GM08714 (cell line): ENCODE results near the gene DYSF.
"Not testable (repeated sequence)": the region's sequence is repeated elsewhere in the genome, so short reads cannot be mapped to it uniquely, and the experiment has no call there.

Experiments
- H3K4me3 ChIP-seq: fragments of 200-500 bp; sonication (Bioruptor generic); 2 replicates; pipeline ENCODE4 v1.5.1; 2014; ENCODE audit warnings: mild to moderate bottlenecking, low read length, inconsistent platforms
- ZNF274 ChIP-seq: IDR thresholded peaks from 2 replicates; pipeline ENCODE4 v1.6.1; 2012; ENCODE audit warnings: mild to moderate bottlenecking, low read depth, low read length

The DYSF gene

DNA sequence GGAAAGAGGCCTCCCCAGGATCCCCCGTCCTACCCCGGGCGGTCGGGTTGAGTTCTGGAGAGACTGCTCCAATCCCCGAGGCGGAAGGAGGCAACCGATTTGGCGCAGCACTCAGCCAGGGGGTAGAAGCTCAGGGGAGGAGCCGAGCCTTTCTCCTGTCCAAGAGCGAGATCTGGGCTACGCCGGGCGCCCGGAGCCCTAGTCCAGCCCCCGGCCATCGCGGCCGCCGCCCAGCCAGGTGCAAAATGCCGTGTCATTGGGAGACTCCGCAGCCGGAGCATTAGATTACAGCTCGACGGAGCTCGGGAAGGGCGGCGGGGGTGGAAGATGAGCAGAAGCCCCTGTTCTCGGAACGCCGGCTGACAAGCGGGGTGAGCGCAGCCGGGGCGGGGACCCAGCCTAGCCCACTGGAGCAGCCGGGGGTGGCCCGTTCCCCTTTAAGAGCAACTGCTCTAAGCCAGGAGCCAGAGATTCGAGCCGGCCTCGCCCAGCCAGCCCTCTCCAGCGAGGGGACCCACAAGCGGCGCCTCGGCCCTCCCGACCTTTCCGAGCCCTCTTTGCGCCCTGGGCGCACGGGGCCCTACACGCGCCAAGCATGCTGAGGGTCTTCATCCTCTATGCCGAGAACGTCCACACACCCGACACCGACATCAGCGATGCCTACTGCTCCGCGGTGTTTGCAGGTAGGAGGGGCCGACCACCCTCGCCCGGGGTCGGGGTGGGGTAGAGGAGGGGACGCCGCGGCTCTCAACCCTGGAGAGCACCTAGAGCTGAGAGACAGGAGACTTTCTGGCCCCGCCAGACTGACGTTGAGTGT is at the start of gene DYSF:
DYSF (plus strand) TSS at position 158 of the 817 bp plus-strand sequence.
- TF ChIP-seq ZNF274 = no peak
- H3K4me3 ChIP-seq = no peak within 1 kb of the TSS

DNA sequence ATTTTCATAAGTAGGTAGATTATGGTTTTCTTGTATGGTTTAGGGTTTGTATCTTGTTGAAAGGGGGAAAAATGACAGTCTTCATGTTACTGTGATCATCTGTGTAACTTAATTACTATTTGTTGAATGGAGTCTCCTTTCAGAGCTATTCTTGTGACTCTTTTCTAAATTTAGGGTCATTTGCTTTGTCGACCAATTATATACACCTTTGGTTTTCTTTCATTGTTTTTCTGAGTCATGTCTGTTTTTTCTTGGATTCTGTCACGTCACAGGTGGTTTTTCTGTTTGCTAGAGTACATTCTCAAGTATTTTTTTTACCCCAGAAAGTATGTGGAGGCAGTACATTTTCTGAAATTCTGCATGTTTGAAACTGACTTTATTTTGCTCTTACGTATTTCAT is 43.8 kb upstream of the DYSF start:
- TF ChIP-seq ZNF274 = no peak

DNA sequence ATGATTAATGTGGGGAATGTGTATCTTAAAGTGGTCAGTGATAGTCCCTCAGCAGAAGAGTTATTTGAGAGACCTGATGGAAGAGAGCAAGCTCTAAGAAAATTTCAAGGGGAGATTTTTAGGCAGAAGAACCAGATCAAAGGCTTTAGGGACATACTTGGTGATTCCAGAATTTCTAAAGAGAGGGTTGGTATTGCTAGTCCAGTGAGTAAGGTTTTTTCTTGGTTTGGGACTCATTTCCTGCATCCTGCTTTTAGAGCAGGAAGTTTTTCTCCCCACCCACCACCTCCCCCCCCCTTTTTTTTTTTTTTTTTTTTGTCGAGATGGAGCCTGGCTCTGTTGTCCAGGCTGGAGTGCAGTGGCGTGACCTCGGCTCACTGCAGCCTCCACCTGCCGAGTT is 42.7 kb upstream of the DYSF start:
- no peak overlapping the region for H3K4me3 ChIP-seq
- no peak for TF ChIP-seq ZNF274

More for the DNA sequence above, 43.8 kb upstream of the DYSF start:
- no peak overlapping the region for H3K4me3 ChIP-seq

DNA sequence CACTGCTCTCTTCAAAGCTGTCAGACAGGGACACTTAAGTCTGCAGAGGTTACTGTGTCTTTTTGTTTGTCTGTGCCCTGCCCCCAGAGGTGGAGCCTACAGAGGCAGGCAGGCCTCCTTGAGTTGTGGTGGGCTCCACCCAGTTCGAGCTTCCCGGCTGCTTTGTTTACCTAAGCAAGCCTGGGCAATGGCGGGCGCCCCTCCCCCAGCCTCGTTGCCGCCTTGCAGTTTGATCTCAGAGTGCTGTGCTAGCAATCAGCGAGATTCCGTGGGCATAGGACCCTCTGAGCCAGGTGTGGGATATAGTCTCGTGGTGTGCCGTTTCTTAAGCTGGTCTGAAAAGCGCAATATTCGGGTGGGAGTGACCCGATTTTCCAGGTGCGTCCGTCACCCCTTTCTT is 36.5 kb upstream of the DYSF start:
- peak overlapping the region; percentile 36; the same call in 1 of the 2 replicates for H3K4me3 ChIP-seq

DNA sequence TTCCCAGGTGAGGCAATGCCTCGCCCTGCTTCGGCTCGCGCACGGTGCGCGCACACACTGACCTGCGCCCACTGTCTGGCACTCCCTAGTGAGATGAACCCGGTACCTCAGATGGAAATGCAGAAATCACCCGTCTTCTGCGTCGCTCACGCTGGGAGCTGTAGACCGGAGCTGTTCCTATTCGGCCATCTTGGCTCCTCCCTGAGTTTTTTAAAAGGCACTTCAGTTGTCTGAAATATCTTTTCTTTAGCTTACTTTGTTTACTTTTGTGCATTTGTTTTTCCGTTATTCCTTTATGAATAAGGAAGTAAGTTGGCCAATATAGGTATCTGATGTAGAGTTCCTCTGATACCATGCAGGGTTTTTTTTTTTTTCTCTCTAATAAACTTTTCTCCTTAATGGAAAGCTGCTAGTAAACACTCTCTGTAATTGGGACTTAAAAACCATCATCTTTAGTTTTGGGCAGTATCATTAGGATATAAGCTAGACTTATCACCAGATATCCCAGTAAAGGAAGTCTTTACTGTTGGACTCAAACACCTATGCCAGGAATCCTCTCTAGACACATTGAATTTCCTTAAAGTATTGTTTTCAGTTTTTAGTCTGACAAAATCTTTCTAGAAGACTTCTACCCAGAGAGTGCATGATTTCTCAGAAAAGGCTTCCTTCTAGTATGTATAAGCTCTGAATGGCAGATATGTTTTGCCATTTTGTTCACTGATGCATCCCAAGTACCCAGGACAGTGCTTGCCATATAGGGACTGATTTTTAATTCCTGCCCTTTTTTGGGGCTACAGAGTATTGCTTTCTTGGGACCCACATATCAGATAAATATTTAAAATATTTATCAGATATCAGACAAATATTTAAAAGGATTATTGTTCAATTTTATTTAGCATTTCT is 35.8 kb upstream of the DYSF start:
- H3K4me3 ChIP-seq = peak overlapping the region; percentile 36
- TF ChIP-seq ZNF274 = no peak

DNA sequence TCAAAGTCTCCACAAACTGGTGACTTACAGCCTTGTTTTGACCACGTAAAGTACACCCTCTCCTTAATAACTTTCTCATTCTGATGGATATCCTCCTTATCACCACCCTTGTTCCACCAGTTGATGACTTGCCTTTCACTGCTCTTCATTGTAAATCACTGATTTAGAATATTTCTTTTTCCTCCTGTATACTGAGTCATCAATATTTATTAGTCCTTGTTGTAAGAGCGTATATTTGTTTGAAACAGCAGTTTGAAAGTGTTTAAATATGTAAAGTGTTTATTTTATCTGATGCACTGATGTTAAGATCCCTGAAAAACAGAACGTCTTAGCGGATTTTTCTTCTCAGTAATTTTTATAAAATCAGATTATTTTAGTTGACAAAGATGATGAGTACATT is 34.2 kb upstream of the DYSF start:
- TF ChIP-seq ZNF274 = no peak
- no peak overlapping the region for H3K4me3 ChIP-seq

DNA sequence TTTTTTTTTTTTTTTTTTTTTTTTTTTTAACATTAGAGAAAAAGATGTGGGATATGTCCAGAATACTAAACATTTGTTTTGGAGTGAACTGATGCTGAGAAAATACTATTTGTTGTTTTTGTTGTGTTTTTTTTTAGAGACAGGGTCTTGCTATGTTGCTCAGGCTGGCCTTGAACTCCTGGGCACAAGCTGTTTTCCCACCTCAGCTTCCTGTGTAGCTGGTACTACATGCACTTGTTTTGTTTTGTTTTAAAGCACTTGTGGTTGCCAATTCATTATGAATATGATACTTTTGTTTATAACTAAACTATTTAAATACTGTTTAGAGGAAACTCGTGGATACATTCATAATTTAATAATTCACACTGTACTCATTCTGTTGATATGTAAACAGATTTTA is 33.4 kb upstream of the DYSF start:
- H3K4me3 ChIP-seq = no peak overlapping the region
- TF ChIP-seq ZNF274 = no peak

DNA sequence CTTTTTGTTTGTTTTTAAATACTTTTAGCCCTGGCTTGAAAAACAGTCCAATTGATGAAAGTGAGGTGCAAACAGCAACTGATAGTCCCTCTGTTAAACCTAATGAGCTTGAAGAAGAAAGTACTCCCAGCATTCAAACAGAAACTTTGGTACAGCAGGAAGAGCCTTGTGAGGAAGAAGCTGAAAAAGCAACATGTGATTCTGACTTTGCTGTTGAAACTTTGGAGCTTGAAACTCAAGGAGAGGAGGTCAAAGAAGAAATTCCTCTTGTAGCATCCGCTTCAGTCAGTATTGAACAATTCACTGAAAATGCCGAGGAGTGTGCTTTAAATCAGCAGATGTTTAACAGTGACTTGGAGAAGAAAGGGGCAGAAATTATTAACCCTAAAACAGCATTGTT is 30.6 kb upstream of the DYSF start:
- no peak overlapping the region for H3K4me3 ChIP-seq
- TF ChIP-seq ZNF274 = no peak

DNA sequence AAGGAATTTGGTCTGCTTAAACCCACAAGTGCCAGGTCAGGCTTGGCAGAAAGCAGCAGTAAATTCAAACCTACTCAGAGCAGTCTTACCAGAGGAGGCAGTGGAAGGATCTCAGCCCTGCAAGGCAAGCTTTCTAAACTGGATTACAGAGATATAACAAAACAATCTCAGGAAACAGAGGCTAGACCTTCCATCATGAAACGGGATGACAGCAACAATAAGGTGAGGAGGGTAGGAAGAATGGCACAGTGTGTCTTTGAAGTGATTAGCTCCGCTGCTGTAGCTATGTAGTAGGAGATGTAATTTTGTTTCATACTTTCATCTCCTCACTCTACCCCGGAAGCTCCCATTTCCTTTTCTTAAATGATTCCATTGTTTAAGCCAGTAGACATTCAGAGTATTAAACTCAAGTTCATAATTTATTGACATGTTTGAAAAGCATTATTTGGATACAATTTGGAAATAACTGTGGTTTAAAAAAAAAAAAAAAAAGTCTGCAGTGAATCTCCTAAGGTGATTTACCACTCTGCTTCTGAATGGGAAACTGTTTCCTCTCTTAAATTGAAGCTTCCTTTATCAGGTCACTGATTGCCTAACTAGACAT is 29.4 kb upstream of the DYSF start:
- no peak for TF ChIP-seq ZNF274
- no peak overlapping the region for H3K4me3 ChIP-seq

DNA sequence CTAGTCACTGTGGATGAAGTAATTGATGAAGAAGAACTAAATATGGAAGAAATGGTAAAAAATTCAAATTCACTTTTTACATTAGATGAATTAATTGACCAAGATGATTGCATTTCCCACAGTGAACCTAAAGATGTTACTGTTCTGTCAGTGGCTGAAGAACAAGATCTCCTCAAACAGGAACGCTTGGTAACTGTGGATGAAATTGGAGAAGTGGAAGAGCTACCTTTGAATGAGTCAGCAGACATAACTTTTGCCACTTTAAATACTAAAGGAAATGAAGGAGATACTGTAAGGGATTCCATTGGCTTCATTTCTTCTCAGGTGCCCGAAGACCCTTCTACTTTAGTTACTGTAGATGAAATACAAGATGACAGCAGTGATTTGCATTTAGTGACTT is 26.6 kb upstream of the DYSF start:
- no peak for TF ChIP-seq ZNF274
- H3K4me3 ChIP-seq = no peak overlapping the region

DNA sequence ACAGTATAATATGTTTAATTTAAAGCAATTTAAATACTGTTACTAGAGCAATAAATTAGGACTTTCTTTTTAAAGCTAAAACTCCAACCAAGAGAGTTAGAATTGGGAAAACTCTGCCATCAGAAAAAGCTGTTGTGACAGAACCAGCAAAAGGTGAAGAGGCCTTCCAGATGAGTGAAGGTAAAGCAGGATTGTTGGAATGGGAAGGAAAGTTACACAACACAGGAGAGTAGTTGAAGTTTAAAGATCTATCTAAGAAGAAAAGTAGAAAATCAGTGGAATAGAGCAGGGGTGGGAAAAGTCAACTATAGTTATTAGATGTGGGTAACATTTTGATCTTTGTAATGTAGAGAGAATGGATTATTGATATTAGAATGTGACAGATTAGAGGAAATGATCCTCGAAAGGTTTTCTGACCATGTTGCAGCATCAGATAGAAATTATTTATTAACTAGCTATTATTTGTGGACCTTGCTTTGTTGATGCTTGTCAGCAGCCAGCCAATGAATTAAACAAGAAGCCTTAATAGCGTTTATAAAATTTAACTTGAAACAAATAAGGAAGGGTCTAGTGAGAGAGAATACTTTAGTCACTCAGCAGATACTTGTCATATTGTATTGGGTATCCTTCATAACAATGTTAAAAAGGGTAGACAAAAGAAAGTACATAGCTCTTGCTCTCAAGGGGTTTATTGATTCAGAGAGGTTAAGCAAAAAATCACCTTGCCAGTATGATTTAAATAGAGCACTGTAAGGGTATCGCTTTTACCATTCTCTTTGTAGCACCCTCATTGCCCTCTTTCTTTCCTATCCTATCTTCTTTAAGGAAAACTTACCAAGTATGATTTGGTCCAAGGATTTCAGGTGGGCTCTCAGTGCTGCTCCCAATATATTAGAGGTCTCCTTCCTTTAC is 24.6 kb upstream of the DYSF start:
- no peak overlapping the region for H3K4me3 ChIP-seq
- TF ChIP-seq ZNF274 = no peak

DNA sequence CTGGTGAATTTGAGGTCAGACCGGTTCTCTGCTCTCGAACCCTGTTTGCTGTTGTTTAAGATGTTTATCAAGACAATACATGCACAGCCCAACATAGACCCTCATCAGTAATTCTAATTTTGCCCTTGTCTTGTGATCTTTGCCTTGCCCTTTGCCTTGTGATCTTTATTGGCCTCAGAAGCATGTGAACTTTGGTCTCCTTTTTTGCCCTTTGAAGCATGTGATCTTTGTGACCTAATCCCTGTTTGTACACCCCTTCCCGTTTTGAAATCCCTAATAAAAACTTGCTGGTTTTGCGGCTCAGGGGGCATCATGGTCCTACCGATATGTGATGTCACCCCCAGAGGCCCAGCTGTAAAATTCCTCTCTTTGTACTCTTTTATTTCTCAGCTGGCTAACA is 8.2 kb upstream of the DYSF start:
- not testable (repeated sequence) for H3K4me3 ChIP-seq

DNA sequence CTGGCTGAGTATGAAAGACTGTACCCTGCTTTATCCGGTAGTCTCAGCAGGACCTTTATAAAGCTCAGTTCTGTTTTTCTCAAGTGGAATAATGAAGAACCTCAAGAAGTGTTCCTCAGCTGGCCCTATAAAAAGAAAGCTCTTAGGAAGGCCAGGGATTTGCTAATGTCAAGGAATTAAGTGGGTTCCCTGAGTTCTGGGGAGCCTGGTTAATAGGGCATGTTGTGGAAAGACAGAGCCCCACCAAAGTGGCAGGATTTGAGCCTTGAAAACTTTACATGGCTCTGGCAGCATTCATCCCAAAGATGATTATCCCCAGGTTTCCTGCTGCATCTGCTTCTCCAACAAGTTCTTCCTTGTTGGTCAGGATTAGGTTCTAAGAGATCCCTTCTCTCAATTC is 6.9 kb upstream of the DYSF start:
- TF ChIP-seq ZNF274 = no peak
- H3K4me3 ChIP-seq = no peak overlapping the region

DNA sequence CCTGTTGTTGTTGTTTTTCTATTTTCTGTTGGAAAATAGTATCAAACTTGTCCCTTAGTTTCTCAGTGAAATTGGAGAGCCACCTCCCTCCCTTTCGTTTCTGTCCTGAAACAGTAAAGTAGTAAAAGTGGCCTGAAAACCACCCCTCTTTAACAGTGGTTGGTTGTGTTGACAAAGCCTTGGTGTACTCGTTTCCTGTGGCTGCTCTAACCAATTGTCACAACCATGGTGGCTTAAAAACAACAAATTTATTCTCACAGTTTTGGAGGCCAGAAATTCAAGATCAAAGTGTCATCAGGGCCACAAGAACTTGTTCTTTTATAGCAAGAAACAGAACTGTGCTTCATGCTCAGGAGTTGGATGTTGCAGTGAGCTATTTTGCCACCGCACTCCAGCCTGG is 4.0 kb upstream of the DYSF start:
- H3K4me3 ChIP-seq = no peak overlapping the region
- TF ChIP-seq ZNF274 = no peak

DNA sequence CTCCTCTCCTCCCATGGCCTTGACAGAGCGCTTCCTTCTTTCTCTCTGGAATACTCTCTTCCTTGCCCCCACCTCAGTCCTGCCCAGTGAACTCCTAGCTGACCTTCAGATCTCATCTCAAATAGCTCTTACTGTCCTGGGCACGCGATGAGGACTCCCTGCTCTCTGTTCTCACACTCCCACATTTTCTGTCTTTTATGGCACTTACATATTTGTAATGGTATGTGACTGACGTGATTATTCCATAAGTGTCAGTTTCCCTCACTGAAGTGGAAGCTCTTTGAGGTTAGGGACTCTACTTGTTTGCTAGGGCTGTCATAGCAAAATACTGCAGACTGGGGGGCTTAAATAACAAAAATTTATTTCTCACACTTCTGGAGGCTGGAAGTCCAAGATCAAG is 1.7 kb upstream of the DYSF start:
- no peak for TF ChIP-seq ZNF274
- no peak overlapping the region for H3K4me3 ChIP-seq
